ENCODE data around the gene LPCAT1.
"Not testable (repeated sequence)": the region's sequence is repeated elsewhere in the genome, so short reads cannot be mapped to it uniquely, and the experiment has no call there.

Gene LPCAT1

DNA sequence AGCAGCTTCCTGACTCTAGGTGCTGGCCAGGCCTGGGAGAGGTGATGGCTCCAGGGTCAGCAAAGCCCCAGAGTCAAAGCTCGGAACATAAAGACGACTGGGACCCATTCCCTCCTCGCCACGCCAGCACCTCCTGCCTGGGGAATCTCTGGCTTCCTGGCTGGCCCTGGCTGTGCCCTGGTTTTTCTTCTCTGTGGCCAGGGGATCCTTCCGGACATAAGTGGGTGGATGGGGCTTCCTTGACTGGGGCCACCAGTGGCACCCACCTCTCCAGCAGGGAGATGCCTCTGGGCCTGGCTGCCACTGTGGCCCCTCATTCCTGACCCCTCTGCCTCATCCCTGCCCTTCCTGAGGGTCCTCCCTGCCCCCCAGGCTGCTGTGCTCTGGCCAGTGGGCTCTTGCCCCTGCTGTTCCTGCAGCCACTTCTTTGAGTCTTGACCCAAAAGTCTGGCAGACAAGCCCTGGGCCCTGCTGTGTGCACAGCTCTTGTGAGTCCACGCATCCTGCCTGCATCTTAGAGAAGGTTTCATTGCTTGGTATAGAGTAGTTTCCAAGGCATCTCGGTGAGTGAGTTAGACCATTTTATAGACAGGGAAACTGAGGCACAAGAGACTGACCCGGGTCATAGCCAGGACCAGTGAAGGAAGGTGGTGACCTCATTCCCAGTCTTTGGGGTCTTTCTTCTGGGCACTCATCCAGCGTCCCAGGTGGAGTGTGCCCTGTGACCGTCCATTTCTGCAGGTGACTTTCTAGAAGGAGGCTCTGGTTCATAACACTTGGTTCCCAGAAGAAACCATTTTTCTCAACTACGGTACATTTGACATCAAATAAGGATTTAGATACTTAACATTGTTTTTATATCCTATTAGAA, 17.3 kb upstream of the LPCAT1 start:
- no peak for DNase-seq

DNA sequence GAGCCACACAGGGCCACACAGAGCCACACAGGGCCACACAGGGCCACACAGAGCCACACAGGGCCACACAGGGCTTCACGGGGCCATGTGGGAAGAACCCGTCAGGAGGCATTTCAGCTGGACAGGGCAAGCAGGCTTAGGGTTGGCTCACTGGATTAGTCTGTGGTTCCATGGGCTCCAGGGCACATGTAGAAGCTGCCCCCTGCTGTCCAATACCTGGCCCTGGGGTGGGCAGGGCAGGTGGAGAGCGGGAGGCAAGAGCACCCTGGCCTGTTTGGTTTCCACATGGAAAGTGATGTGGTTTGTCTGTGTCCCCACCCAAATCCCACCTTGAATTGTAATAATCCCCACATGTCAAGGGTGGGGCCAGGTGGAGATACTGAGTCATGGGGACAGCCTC, 16.4 kb upstream of the LPCAT1 start:
- no peak for DNase-seq

DNA sequence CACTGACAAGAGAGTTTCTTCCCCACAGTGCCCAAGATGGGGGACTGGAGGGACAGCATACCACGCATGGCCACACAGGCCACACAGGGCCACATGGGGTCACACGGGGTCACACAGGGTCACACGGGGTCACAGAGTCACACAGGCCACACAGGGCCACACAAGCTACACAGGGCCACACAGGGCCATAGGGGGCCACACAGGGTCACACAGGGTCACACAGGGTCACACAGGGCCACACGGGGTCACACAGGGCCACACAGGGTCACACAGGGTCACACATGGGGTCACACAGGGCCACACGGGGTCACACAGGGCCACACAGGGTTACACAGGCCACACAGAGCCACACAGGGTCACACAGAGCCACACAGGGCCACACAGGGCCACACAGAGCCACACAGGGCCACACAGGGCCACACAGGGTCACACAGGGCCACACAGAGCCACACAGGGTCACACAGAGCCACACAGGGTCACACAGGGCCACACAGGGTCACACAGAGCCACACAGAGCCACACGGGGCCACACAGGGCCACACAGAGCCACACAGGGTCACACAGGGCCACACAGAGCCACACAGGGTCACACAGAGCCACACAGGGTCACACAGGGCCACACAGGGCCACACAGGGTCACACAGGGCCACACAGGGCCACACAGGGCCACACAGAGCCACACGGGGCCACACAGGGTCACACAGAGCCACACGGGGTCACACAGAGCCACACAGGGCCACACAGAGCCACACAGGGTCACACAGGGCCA, 15.8 kb upstream of the LPCAT1 start:
- not testable (repeated sequence) for DNase-seq

DNA sequence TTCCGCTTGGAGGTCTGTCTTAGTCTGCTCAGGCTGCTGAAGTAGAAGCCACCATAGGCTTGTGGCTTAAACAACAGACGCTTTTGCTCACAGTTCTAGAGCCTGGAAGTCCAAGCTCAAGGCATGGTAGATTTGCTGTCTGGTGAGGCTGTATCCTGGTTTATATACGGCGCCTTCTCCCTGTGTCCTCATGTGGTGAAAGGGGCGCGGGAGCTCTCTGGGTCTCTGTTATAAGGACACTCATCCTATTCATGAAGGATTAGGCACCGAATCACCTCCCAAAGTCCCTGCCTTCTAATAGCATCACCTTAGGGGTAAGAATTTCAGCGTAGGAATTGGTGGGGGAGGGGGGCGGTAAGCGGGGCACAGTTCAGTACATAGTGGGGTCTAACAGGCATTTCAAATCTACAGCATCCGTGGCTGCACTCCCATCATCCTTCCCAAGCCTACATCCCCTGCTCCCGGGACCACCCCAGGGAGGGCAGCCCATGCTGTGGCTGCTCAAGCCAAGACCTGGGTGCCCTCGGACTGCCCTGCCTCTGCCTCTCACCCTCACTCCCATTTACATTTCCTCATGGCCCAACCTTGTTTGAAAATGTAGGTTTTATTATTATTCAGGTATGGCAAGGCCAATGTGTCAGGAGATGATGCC, 15.1 kb upstream of the LPCAT1 start:
- DNase-seq = no peak

DNA sequence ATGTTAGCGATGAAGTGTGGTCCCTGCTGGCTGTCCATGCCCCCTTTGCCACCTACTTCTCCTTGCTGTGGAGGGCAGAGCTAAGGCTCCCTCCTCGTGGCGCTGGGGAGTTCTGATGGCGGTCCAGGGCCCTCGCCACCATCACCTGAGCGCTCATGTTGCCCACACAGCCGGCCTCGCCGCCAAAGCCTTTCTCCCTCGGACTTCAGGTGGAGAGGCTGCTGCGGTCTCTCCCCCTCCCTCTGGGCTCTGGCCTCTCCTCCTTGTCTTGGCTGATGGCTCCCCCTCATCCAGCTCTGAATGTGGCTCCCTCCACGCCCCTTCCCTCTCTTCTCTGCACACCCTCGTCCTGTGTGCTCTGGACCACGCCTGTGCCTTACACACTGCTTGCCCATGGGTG, 14.5 kb upstream of the LPCAT1 start:
- no peak for DNase-seq

DNA sequence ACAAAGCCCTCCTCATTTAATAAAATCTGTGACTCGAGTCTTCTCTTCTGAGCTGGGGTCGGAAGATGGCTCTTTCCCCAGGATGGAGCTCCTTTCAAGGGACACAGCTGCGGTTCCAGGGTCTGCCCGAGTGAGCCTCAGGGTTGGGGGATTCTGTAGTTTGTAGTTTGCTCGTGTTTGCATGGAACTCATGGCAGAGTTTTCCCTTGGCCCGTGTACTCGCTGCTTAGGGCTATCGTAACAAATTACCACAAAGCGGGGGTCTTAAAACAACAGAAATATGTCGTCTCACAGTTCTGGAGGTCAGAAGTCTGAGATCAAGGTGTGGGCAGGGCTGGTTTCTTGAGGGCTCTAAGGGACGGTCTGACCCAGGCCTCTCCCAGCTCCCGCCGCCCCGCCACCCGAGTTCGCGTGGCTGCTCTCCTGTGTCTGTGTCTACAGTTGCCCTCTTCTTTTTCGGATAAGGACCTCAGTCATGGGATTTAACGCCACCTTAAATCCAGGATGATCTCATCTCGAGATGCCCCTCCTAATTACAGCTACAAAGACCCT, 13.9 kb upstream of the LPCAT1 start:
- no peak for DNase-seq

DNA sequence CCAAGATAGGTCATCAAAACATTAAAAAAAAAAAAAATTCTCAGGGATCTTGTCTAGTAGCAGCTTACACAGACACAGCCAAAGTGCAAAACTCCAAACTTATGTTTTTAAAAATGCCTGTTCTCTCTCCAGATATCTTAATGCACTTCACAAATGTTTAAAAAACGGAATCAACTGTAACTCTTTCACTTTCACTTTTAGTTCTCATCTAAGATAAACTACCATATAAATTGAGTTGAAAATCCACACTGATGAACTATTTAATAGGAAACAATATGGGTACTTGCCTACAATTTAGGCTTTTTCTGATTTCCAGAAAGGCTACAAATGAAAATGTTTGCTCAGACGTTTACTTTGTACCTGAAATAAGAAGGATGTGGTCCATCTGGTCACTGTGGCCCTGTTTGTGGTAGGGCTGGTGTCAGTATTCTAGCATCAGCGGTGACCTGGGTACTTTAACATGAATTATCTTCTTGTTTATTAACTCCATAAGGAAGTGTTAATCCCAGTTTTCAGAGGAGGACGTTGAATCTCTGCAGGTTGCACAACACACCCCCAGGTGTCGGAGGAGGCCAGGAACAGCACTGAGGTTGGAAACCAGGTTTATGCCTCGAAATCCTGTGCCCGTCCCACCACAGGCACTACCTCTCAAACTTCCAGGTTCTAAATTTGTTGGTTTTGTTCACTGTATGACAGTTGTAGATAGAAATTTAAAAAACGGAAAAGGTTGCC, 13.3 kb upstream of the LPCAT1 start:
- no peak for DNase-seq

DNA sequence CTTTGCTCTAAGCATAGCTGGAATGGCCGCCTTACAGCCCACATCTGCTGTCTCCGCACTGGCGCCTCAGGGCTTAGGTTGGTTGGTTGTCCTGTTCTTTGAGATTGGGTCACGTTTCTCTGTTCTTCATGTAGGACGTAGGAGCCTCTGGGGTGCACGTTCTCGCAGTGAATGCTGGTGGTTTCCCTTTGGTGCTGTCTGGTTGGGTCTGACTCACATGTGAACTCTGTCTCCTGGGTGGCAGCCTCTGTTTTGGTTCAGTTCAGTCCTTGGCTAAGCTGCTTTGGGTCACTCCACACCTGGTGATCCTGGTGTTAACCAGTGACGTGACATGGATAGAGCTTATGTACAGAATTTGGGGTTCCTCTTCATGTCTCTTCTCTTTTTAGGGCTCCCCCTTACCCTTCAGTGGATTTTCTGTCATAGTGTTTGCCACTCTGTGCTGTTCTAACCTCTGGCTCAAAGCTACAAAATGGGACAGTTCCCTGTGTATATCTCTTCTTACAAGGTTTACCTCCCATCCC, 12.6 kb upstream of the LPCAT1 start:
- DNase-seq = no peak

DNA sequence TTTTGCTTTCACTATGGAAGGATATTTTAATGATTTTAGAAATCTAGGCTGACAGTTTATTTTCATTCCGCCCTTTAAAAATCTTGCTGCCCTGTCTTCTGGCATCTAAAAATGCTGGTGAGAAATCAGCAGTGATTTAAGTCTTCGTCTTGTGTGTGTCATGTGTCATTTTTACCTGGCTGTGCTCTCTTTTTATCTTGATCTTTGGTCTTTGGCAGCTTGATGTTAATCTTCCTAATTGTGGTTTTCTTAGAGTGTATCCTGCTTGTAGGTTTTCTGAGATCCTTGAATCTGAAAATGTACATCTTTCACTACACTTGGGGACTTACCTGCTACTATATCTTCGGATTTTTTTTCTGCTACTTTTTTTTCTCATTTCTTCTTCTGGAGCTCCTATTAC, 11.9 kb upstream of the LPCAT1 start:
- no peak for DNase-seq

DNA sequence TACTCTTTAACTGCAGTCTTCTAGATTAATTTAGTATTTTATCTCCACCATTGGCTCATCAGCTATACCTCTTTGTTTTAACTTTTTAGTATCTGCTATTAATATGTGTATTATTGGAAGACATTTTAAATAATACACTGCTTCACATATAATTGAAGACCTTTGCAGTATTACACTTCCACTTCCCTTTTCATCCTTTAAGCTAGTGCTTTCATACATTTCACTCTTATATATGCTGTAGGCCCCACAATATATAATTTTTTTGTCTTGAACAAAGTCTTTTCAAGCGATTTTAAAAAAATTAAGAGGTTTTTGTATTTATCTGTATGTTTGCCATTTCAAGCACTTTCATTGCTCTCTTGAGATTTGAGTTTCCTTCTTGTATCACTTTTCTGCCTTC, 8.6 kb upstream of the LPCAT1 start:
- no peak for DNase-seq

DNA sequence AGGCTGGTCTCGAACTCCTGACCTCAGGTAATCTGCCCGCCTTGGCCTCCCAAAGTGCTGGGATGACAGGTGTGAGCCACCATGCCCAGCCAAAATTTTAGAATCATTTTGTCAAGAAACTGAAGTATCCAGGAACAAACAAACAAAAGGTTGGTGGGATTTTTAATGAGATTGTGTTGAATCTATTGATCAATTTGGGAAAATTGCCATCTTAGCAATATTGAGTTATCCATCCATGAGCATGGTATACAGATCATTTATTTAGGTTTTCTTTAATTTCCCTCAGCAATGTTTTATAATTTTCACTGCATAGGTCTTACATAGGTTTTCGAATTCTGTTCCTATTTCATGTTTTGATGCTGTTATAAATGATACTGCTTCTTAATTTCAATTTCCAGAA, 5.7 kb upstream of the LPCAT1 start:
- no peak for DNase-seq

DNA sequence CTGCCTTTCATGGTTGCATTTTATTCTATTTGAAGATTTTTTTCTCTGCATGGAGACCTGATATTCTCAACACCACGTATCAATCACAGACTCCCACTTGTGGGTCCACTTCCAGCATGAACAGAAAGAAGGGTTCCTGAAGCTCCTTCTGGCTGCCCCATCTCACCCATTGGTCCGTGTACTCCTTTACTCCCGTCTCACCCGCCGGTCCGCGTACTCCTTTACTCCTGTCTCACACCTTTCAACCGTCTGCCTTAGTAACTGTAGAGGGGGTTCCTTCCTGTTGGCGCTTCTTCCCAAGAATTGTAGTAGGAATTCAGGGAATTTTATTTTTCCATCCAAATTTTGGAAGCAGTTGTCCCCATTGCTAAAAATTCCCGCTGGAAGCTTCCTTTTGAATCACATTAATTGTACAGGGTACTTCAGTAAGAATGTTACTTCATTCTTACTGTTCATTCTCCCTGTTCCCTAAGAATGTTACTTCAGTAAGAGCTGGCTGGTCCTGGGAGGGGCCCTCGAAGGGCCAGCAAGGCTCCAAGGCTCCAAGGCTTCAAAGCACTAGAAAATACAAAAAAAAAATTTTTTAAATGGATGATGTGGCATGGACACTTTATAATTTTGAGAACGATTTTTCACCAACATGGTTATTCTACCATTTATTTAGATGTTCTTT, 3.9 kb upstream of the LPCAT1 start:
- DNase-seq = no peak

DNA sequence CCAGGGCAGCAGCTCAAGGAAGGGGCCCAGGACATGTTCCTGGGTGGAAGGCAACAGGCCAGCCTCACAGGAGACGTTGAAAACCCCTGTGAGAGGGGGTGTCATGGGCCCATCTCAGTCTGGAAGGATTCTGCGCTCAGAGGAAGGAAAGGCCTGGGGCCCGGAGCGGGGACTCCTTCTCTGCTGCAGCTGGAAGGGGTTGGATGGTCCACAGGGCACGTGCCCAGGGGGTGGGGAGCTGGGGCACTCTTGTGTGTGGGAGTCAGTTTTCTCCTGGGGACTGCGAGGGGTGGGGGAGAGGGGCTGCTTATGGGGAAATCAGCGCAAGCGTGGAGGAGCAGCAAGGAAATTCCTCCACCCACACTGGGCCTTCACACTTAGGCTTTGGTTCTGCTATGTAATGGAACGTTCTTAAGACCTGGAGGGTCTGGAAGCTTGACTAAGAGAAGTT, 2.9 kb upstream of the LPCAT1 start:
- DNase-seq = no peak

DNA sequence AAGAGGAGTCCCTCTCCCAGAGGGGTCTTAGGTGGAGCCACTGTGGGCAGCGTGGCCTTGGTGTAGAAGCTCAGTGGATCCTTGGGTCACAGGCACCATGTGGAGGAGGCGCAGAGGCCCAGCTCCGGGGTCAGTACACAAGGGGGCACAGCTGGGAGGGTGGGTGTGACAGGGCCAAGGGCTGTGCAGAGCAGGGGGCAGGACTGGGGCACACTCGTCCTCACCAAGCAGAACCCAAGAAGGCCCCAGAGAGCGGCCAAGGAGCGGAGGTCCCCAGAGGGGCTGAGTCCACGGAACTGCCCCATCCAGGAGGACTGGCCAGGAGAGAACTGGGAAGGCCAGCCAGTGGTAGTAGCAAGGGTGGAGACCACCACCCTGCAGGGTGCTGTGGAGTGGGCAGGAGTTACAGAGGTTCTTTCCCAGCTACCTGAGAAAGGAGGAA, 2.5 kb upstream of the LPCAT1 start:
- no peak for DNase-seq

DNA sequence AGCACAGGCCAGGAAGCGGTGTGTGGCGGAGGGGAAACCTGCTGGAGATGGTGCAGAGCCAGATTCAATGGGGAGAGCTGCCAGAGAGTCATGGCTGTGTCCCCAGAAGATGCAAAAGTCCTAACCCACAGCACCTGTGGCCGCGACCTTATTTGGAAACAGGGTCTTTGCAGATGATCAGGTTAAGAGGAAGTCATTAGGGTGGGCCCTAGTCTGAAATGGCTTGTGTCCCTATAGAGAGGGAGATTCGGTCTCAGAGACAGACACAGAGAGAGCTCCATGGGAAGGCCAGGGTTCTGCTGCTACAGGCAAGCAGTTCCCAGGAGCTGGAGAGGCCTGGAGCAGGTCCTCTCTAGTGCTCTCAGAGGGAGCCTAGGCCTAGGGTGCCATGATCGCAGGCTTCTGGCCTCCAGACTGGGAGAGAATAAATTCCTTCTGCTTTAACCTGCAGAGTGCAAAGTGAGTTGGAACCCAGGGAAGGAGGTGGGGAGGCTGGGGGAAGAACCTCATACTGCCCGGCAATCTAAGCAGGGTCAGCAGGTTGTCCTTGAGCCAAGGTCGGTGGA, 1.9 kb upstream of the LPCAT1 start:
- no peak for DNase-seq

DNA sequence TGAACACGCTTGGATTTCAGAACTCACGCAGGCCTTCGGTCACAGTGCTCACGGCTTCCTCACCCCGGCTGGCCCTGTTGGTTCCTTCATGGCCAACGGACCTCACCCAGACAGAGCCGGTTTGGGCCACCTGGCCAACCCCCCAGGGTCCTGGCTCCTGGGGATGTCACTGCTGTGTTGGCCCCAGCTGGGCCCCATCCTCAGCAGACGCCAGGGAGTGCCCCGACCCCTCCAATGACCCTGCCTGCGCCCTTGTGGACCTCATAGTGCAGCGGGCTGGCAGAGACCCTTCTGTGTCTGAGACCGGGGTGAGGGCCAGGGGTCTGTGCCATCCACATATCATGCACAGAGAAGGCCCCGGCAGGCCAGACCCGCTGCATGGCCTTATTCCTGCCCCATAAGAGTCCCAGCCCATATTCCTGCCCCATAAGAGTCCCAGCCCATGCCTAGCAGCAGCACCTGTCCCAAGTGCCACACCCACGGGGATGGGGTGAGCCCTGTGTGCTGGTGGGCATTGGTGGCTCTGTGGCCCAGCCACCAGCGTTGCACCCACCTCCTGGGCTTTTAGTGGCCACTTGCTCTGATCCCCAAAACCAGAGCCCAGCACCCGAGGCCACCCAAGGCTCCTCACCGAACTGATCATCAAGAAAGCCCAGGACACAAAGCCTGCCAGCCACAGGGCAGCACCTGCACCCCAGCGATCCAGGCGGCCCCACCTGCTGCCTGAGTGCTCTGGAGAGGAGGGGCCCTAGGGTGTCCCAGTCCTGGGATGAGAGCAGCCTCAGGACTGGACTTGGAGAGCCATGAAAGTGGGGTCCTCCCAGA, 1.3 kb upstream of the LPCAT1 start:
- DNase-seq = no peak

DNA sequence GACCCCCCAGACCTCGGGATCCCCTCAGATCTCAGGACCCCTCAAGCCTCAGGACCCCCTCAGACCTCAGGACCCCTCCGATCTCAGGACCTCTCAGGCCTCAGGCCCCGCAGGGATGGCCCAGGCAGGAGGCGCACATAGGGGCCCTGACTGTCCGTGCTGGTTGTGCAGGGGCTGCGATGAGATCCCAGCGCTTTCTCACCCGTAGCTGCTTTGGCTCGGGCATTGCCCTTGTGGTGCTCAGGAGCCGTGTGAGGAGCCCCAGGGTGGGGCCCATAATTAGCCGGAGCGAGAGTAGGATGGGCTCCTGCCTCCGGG, 680 bp upstream of the LPCAT1 start:
- DNase-seq = no peak

DNA sequence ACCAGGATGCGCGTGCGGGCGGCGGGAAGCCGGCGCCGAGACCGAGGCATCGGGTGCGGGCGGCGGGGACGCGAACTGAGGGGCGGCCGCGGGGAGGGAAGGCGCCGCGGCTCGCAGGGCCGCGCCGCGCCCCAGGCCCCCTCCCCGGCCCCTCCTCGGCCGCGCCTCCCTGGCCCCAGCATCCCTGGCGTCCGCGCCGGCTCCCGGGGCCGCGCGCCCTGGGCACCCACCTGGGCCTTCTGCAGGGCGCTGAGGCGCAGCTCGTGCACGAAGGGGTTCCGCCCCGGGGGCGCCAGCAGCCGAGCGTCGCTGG, 324 bp downstream of the LPCAT1 start:
- DNase-seq = no peak

DNA sequence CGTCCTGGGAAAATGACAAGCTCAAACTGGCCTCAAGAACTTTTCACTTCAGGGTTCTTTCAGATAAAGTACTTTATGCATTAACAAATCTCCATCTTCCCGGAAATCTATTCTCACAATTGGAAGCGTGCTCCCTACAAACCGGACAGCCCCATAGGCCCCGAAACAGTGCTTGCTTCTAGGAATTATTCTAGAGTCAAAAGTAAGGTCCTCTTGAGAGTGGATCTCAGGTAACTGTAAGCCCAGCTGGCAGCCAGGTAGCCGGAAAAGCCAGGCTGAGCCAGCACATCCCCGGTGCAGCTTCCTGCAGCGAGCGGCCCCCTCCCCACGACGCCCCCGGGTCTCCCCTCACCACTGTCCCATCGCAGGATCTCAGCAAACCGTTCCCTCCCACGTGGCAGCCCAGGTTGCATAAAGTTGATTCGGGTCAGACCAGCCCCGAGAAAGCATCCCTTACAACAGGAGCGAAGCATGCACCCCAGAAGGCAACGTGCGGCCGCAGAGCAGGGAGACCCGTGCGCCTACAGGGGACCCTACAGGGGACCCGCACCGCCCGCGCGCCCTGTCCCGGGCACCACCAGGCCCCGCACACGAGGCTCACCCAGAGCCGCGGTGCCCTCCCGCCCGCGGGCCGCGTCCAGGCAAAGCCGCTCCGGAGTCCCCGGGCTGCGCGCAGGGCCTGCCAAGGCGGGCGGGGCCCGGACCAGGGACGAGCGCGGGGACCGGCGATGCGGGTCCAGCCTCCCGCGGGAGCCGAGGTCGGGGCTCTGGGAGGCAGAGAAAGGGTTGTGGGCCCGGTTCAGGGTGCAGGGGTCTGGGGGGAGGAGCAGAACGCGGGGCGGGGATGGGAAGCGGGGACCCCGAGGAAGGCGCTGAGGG, 920 bp downstream of the LPCAT1 start:
- no peak for DNase-seq
